ENCODE measurements around the gene SRI. TPM values are rescaled to one million over a fixed set of nuclear protein-coding genes. Genes with fewer than 3 reads are reported as not detected.

The SRI gene
- total and polyA plus RNA-seq, 2 donors (not counting 3 experiments of a cell fraction or from before 2014, with no cell fraction given) = 121 to 204 TPM

- FAIRE-seq (no peak), DNase-seq (ENCODE audit: low read depth, low spot score) (no peak)
- dilution Hi-C loops (cut with MboI; ENCODE audit: extremely low pct_ligation_motif_present, low sequenced_read_pairs) (no loop called here), intact Hi-C loops (cut with micrococcal nuclease) (no loop called here)
- TF ChIP-seq MYC (IDR thresholded peaks at IDR 0.05; ENCODE audit: low read depth, low read length) = no peak
- TF ChIP-seq FOS (IDR thresholded peaks at IDR 0.05; ENCODE audit: borderline replicate concordance, insufficient read depth, low read length) = no peak
- TF ChIP-seq CTCF (IDR thresholded peaks at IDR 0.05; ENCODE audit: extremely low read depth in 1 of 2, insufficient read depth in 1 of 2, low read depth in 1 of 2, low read length in 2 of 2) = no peak
- TF ChIP-seq JUN (IDR thresholded peaks at IDR 0.05; ENCODE audit: borderline replicate concordance, insufficient read depth, insufficient read length, low read depth) = no peak
- TF ChIP-seq, protein P1, sequence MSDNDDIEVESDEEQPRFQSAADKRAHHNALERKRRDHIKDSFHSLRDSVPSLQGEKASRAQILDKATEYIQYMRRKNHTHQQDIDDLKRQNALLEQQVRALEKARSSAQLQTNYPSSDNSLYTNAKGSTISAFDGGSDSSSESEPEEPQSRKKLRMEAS (IDR thresholded peaks at IDR 0.05; ENCODE audit: insufficient read depth, insufficient read length) = no peak
- Histone ChIP-seq H2AFZ (ENCODE audit: low read depth, low read length) (no peak overlapping the region), H3K79me2 (ENCODE audit: control insufficient read depth, insufficient read depth, low read length) (no peaks in the 10 kb centered on the region), H3K9ac (replicated peaks; ENCODE audit: extremely low read depth, insufficient read depth, low read length) (no peak overlapping the region), H3K27me3 (ENCODE audit: control insufficient read depth in 2 of 2, insufficient read depth in 2 of 2, low read length in 2 of 2) (peaks cover 0 to 3% of the 10 kb centered on the region in 2 experiments), H3K27ac (ENCODE audit: insufficient read depth, low read depth, low read length) (no peak overlapping the region), H3K4me1 (ENCODE audit: control insufficient read depth, extremely low read depth, insufficient read depth, low read length) (no peaks in the 10 kb centered on the region), H3K9me1 (replicated peaks; ENCODE audit: control insufficient read depth, extremely low read depth, insufficient read depth, low read length) (no peaks in the 10 kb centered on the region), H3K4me2 (ENCODE audit: insufficient read depth, low read length) (no peak overlapping the region), H3K9me3 (replicated peaks; ENCODE audit: control insufficient read depth, insufficient read depth, low read length) (no peaks in the 10 kb centered on the region), H3K36me3 (ENCODE audit: control insufficient read depth in 2 of 2, extremely low read depth in 1 of 2, insufficient read depth in 2 of 2, low read length in 2 of 2) (no peaks in the 10 kb centered on the region), H3K4me3 (replicated peaks in 1 of 3; ENCODE audit: insufficient read depth in 1 of 3, low read depth in 1 of 3, low read length in 3 of 3) (no peak overlapping the region), H4K20me1 (replicated peaks; ENCODE audit: control insufficient read depth, extremely low read depth, insufficient read depth, low read length) (no peaks in the 10 kb centered on the region)
- no TSS peak for BruUV-seq (replicated peaks)
- ChIA-PET POLR2A (no interaction called here), CTCF (no interaction called here)
Measured at GRCh38 chr7:88156356-88156755, 63.5 kb downstream of the SRI start.

GRCh38 chr7:88155756-88156155 is 64.1 kb downstream of the SRI start:
- no TSS peak for BruUV-seq (replicated peaks)
- no peaks in the 10 kb centered on the region for H4K20me1 ChIP-seq (replicated peaks; ENCODE audit: control insufficient read depth, extremely low read depth, insufficient read depth, low read length)
- CTCF ChIA-PET = no interaction called here

More at GRCh38 chr7:88155756-88156155, 64.1 kb downstream of the SRI start:
- no peak overlapping the region for H2AFZ ChIP-seq (ENCODE audit: low read depth, low read length)
- H3K9ac ChIP-seq (replicated peaks; ENCODE audit: extremely low read depth, insufficient read depth, low read length) = no peak overlapping the region
- no peak overlapping the region for H3K4me3 ChIP-seq (replicated peaks in 1 of 3; ENCODE audit: insufficient read depth in 1 of 3, low read depth in 1 of 3, low read length in 3 of 3)
- intact Hi-C loops (cut with micrococcal nuclease) (no loop called here), dilution Hi-C loops (cut with MboI; ENCODE audit: extremely low pct_ligation_motif_present, low sequenced_read_pairs) (no loop called here)
- no peak for FAIRE-seq
- DNase-seq (ENCODE audit: low read depth, low spot score) = no peak
- no peaks in the 10 kb centered on the region for H3K79me2 ChIP-seq (ENCODE audit: control insufficient read depth, insufficient read depth, low read length)
- TF ChIP-seq GATA2 (IDR thresholded peaks at IDR 0.05; ENCODE audit: insufficient read depth, insufficient read length, low read depth, low read length) (no peak), FOS (IDR thresholded peaks at IDR 0.05; ENCODE audit: borderline replicate concordance, insufficient read depth, low read length) (no peak), JUN (IDR thresholded peaks at IDR 0.05; ENCODE audit: borderline replicate concordance, insufficient read depth, insufficient read length, low read depth) (no peak), POLR2A (IDR thresholded peaks at IDR 0.05; ENCODE audit: low read depth, low read length) (no peak), EZH2 (IDR thresholded peaks at IDR 0.05; ENCODE audit: borderline replicate concordance, low read depth, low read length, severe bottlenecking) (no peak), POLR2AphosphoS5 (IDR thresholded peaks at IDR 0.05; ENCODE audit: insufficient read depth, low read depth, low read length) (no peak), MYC (IDR thresholded peaks at IDR 0.05; ENCODE audit: low read depth, low read length) (no peak), CTCF (IDR thresholded peaks at IDR 0.05; ENCODE audit: extremely low read depth in 1 of 2, insufficient read depth in 1 of 2, low read depth in 1 of 2, low read length in 2 of 2) (no peak)
- TF ChIP-seq, protein P1 (IDR thresholded peaks at IDR 0.05; ENCODE audit: insufficient read depth, insufficient read length) = no peak
- no peak overlapping the region for H3K4me2 ChIP-seq (ENCODE audit: insufficient read depth, low read length)
- H3K4me1 ChIP-seq (ENCODE audit: control insufficient read depth, extremely low read depth, insufficient read depth, low read length) = no peaks in the 10 kb centered on the region
- POLR2A ChIA-PET = no interaction called here
- no peaks in the 10 kb centered on the region for H3K9me1 ChIP-seq (replicated peaks; ENCODE audit: control insufficient read depth, extremely low read depth, insufficient read depth, low read length)
- H3K27ac ChIP-seq (ENCODE audit: insufficient read depth, low read depth, low read length) = no peak overlapping the region
- no peaks in the 10 kb centered on the region for H3K36me3 ChIP-seq (ENCODE audit: control insufficient read depth in 2 of 2, extremely low read depth in 1 of 2, insufficient read depth in 2 of 2, low read length in 2 of 2)
- H3K9me3 ChIP-seq (replicated peaks; ENCODE audit: control insufficient read depth, insufficient read depth, low read length) = no peaks in the 10 kb centered on the region
- H3K27me3 ChIP-seq (ENCODE audit: control insufficient read depth in 2 of 2, insufficient read depth in 2 of 2, low read length in 2 of 2) = peaks cover 0 to 3% of the 10 kb centered on the region in 2 experiments

All from endothelial cell of umbilical vein (primary cell).